Posterior vena cava (tissue), 2 donors: ENCODE measurements around the gene NXN. TPM values are rescaled to one million over a fixed set of nuclear protein-coding genes. Genes with fewer than 3 reads are reported as not detected.
"Not testable (repeated sequence)": the region's sequence is repeated elsewhere in the genome, so short reads cannot be mapped to it uniquely, and the experiment has no call there.

Experiments
- DNase-seq: peaks from one replicate; pipeline ENCODE4 v3.0.0-alpha.2; 2020; ENCODE audit warnings: low spot score
- intact Hi-C, 2 donors: fragments of 100-400 bp; cut with DNase I; formaldehyde crosslinking; loops; one replicate each; pipeline versions ENCODE4 v1.14.1 to v1.14.2; 2022 to 2023
- total RNA-seq, 2 donors: library from RNA; stranded (reverse); fragmentation: NEBNext Ultra II Directional; extraction: Animal tissue kit (Norgen Biotek cat#: 25700); gene quantifications; one replicate each; pipeline ENCODE4 v1.2.1, GENCODE V29; 2021
- donor health status: DM: yes; HTN: yes; CAD: no.
- donor health status: DM: yes; HTN: yes; CAD: no.

Gene NXN
- total RNA-seq, 2 donors from 2014 or later, result 34.8 to 46.3 TPM

DNA sequence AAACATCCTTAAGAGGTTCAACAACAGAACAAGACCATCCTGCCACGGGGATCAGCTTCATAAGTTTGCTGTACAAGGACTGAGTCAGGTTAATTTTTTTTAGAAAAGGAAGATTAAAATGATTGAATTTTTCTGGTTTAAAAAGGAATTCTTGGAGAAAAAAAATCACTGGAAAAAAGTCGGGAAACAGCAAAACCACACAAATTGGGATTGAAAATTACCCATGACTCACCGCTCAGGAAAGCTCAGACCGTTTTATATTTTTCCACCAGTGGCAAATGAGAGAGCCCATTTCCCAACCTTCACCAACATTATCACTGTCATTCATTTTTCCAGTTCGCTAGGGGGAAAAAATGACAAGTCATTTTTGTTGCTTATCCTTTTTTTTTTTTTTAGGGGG, 150.8 kb downstream of the NXN start:
- intact Hi-C loops, result no loop called here
- no peak for DNase-seq

DNA sequence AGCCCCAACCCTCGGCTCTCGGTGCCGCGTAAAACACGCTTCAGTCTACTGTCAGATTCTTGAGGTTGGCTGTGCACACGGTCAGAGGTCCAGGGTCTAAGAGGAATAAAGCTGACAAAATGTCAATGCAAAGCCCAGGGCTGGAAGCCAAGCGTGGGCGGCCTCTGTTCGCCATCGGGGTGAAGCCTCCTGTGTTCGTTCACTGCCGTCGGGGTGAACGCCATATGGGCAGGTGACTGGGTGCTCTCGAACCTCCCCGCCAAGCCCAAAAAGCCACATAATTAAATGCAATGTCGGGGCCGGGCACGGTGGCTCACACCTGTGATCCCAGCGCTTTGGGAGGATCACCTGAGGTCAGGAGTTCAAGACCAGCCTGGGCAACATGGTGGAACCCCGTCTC, 152.8 kb downstream of the NXN start:
- DNase-seq, result no peak
- intact Hi-C loops, result no loop called here

DNA sequence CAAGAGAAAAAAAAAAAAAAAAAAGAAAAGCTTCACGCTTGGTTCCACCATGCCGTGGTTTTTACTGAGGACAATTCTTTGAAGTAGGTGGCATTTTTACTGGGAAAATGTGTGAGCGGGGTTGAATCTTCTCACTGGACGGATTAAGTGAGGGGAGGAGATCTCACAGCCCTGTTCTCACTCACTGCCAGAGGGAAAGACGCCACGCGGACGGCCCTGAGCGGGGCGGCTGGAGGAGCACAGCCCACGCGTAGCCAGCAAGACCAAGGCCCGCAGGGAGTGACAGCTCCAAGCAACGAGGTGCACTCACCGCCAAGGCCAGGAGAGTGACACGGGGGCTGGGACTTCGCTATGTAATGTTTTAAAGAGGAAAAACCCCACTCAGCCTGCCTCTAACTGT, 154.4 kb downstream of the NXN start:
- DNase-seq, result no peak
- intact Hi-C loops, result no loop called here

- intact Hi-C loops, result no loop called here
- DNase-seq, result no peak
Observed at GRCh38 chr17:824378-824777, 155.2 kb downstream of the NXN start.

DNA sequence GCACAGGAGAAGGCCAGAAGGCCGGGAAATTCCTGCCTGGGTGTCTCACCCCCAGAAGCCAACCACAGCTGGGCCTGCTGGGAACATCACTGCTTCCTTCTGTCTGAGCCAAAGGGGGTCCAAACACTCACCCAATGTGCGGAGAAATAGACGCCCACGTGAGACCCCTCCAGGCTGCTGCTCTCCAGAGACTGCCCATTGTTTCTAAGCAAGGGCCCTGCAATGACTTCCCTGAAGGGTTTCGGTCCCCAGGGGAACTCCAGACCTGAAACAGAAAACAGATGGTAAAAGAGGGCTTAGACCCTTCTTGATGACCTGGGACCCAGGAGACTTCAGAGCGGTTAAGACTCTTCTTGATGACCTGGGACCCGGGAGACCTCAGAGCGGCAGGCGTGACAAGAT, 156.1 kb downstream of the NXN start:
- DNase-seq, result no peak
- intact Hi-C loops, result no loop called here

DNA sequence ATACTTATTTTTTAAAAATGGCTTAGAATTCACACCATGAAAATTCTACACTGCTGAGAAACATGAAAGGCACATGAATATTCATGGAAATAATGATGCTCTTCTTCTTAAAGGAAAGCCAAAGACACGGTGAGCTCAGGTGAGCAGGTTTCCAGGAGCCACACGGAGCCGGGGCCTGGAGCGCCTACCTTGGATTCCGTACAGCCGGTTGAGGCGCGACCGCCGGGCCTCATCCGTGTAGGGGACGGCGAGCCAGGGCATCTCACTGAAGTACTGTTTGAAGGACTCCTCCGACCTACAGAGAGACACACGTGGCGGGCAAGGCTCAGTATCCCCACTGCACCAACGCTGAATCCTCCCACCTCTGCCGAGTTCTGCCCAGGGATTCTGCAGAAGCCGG, 160.3 kb downstream of the NXN start:
- no peak for DNase-seq
- intact Hi-C loops, result no loop called here

DNA sequence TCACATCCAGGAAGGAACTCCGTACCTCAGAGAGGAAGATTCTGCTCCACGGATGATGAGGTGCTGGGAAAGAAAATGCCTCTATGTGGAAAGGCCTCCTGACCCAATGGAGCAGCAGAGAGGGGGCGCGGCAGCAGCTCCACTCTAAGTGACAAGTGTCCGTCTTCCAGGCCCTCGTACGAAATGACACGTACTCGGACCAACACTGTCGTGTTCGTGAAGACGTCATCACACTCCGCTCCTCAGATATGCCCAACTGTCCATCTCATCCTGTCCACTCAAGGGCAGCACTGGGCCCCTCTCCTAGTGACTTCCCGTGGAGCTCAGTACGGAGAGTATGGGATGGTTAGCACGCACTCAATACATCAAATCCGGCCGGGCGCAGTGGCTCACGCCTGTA, 165.2 kb downstream of the NXN start:
- intact Hi-C loops, result no loop called here
- no peak for DNase-seq

GRCh38 chr17:812638-813204, 166.9 kb downstream of the NXN start:
- intact Hi-C loops, result no loop called here
- no peak for DNase-seq

DNA sequence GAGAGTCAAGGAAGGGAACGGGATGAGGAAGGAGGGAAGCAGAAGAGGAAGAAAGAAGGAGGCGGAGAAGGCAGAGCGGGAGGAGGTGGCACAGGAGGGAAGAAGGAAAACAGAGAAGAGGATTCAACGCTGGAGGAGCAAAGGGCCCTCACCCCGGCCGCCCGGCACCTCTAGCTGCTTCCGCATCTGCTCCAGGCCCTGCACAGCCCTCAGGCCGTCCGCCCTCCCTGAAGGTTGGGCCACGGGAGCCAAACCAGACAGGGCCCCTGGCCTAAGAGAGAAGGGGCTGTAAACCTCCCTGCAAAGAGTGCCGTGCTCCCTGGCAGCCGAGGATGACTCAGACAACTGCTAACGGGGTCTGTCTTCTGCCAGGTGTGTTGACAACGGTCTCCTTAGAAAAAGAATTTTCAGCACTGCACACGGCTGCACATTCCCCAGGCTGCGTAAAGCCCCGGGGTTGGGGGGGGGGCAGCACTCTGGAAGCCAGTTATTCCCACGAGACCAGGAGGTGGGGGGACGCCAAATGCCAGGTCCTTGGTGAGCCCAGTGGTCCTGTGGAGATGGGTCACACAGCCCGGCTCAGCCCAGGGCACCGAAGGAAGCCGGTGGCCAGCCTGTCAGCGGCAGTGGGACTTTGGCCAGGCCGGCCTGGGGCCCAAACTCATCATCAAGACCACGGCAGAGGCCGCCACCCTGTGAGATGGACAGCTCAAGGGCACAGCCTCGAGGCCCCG, 168.4 kb downstream of the NXN start:
- intact Hi-C loops, result no loop called here
- DNase-seq, result no peak

GRCh38 chr17:807523-808294, 171.9 kb downstream of the NXN start:
- intact Hi-C loops, result no loop called here
- no peak for DNase-seq

GRCh38 chr17:806781-807522, 172.6 kb downstream of the NXN start:
- DNase-seq, result no peak
- intact Hi-C loops, result no loop called here

- intact Hi-C loops, result no loop called here
- no peak for DNase-seq
Observed at GRCh38 chr17:806346-806745, 173.2 kb downstream of the NXN start.

GRCh38 chr17:805886-806285, 173.7 kb downstream of the NXN start:
- intact Hi-C loops, result loop anchor here in 1 of 2 donors (2.0 kb wide), 1 partner anchor 53 kb away; no protein-coding TSS in a partner anchor
- DNase-seq, result not testable (repeated sequence)

GRCh38 chr17:804541-805435, 174.8 kb downstream of the NXN start:
- no peak for DNase-seq
- intact Hi-C loops, result loop anchor here in 1 of 2 donors (2.0 kb wide), 1 partner anchor 54 kb away; no protein-coding TSS in a partner anchor

GRCh38 chr17:802901-803881, 176.4 kb downstream of the NXN start:
- DNase-seq, result no peak

GRCh38 chr17:802481-802880, 177.1 kb downstream of the NXN start:
- intact Hi-C loops, result no loop called here
- DNase-seq, result no peak

More at GRCh38 chr17:802901-803881, 176.4 kb downstream of the NXN start:
- intact Hi-C loops, result no loop called here

DNA sequence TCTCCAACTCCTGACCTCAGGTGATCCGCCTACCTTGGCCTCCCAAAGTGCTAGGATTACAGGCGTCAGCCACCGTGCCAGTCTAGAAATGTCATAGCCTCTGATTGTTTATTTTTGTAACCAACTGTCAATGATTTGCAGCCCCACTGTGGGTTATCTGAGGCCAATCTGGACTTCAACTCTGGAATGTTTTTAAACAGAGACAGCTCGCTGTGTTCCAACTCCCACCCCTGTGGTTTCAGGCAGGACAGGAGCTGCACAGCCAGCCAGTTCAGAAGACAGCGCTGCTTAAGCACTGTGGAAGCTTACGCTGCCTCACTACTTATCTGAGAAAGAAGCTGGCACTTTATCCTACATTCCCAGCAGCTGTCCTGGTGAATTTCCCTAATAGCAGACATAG, 177.9 kb downstream of the NXN start:
- intact Hi-C loops, result no loop called here
- DNase-seq, result no peak
